ENCODE measurements around the gene RAB5B.
A peak's percentile ranks its signal among the peaks of the same experiment; 100 is the strongest.
"Not testable (repeated sequence)": the region's sequence is repeated elsewhere in the genome, so short reads cannot be mapped to it uniquely, and the experiment has no call there.

Gene RAB5B

DNA sequence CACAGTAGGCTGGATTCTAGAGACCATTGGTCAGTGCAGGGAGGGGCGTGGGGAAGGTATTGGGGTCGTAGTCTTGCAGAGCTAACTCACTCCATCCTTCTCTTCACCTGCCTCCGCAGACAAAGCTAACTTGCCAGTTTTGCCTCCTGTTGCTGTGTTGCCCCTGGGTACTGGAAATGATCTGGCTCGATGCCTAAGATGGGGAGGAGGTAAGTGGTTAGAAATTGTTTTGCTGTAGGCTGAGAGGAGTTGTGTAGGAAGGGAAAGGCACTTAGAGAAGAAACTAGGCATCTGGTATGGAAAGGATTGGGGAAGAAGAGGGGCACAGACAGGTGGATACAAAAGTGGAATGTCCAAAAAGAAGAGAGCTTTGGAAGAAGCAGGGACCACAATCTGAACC is 31.8 kb upstream of the RAB5B start:
- DNase-seq, result no peak

DNA sequence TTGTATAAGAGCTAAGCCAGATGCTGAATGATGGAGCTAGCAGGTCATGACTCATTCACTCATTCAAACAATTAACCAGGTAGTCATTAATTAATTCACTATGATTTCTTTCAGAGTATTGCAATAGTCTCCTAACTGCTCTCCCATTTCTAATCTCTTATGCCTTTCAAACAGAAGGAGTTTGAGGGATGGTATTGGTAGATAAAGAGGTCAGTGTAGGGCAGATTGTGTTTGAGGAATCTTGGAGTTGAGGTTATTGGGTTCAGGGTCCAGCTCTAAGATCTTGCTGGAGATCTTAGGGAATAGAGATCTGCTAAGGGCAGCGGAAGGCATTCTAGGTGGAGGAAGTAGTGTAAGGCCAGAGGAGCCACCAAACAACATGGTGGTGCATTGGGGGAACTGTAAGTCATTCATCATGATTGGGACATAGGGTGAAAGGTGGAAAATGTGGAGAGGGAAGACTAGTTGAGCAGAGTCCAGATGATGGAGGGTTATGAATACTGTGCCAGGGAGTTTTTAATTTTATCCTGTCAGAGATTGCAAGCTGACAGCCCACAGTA is 31.2 kb upstream of the RAB5B start:
- DNase-seq, result no peak

DNA sequence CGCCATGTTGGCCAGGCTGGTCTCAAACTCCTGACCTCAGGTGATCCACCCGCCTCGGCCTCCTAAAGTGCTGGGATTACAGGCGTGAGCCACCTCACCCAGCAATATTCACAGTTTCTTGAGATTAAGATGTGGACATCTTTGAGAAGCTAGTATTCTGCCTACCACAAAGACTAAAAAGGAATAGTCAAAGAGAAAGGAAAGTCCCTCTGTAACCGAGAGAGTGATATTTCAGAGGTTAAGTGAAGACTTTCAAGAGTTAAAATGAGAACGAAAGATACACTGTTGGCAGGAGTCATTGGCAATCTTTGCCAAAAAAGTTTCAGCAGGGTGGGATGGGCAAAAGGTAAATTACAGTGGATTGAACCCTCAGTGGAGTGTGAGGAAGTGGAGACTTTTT is 27.3 kb upstream of the RAB5B start:
- no peak for DNase-seq

DNA sequence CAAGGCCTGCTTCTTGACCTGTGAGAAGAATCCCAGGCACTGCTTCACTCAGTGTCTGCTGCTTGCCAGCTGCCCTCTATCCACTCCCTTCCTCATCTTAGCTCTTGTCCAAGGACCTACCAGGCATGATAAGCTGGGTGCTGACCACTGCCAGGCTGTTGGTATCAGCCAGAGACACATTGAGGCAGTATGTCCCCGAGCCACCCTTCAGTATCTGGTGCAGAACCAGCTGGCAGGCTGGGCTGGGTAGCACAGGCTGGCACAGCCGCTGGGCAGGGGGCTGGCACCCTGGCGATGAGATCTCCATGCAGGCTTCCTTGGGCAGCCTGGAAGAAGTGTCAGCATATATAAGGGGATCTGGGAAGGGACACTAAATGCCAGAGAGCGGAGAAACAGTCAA is 18.5 kb upstream of the RAB5B start:
- DNase-seq, result no peak

DNA sequence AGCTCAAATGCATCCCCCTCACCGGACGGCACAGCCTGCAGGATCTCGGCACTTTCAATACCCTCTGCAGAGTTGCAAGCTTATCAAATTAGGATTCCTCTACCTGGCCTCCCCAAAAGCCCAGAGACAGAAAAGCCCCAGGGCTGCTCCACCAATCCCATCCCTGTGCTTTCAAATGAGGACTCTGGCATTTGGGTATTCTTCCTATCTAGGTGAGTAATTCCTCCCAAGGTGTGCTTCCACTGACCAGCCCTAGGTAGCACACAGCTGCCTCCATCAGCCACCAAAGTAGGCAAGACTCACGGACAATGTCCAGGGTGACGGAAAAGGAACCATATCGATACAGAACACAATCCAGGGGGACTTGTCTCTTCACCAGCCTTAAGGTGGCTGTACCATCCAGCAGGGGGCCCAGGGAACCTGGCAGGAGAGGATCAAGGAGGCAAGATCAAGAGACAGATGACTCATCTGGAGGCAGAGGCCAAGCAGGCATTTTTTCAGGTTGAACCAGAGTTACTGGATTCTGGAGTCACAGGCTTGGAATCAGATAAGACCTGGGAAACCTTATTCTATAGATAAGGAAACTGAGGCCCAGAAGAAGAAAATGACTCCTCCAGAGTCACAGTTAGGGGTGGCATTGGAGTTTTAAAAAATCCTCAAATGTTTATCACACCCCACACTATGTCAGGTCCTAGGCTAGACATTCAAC is 17.9 kb upstream of the RAB5B start:
- DNase-seq, result peak; percentile 97

DNA sequence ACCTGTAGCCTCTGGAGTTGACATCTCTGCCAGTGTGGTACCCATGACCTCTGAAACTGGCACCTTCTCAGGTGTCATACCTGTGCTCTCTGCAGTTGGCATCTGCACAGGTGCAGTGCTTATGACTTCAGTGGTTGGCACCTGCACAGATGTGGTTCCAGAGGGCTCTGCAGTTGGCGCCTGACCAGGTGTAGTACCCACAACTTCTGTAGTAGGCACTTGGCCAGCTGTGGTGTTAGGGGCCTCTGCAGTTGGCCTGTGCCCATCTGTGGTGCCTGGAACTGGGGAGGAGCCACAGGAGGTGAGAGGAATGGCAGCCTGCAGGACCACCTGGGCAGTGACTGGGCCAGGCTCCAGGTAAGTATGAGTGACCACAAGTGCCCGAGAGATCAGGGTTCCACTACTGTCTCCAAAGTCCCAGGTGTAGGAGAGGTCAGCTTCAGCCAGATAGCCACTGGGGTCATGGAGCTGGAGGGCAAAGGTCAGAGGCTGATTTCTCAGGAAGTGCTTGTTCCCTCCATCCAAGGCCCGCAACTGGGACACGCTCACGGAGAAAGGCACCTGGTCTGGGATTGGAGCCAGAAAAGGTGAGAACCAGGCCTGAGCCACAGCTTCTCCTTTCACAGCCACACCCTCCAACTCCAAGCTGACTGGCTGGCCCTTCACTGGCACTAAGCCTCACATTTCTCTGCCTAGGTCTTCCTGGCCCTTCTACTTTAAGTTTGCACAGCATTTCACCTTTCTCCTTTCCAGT is 16.6 kb upstream of the RAB5B start:
- DNase-seq, result no peak

DNA sequence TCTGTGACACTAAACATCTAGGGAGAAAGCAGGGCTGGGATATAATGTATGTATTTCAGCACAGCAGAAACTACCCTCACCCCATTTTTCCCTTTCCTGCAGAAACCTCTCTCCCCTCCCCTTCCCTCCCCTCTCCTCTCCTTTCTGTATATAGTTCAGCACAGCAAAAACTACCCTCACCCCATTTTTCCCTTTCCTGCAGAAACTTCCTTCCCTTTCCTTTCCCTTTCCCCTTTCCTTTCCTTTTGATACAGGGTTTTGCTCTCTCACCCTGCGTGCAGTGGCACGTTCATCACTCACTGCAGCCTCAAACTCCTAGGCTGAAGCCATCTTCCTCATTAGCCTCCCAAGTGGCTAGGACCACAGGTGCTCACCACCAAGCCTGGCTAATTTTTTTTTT is 10.1 kb upstream of the RAB5B start:
- no peak for DNase-seq

DNA sequence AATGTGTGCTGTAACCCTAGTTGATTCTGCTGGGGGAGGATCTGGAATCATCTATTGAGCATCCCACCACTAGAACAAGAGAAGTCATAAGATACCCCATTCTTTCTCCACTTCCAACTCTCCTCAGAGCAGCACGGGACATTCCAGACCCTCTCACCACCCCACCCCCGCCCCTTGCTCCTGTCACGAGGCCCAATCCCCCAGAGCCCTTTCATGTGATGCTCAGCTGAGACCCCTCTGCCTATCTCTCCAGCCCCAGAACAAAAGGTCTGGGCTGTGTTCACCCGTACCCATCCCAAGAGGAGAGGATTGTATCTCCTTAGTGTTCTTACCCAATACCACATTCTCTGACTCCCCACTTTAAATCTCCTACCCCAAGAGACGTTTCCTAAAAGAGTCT is 8.6 kb upstream of the RAB5B start:
- no peak for DNase-seq

DNA sequence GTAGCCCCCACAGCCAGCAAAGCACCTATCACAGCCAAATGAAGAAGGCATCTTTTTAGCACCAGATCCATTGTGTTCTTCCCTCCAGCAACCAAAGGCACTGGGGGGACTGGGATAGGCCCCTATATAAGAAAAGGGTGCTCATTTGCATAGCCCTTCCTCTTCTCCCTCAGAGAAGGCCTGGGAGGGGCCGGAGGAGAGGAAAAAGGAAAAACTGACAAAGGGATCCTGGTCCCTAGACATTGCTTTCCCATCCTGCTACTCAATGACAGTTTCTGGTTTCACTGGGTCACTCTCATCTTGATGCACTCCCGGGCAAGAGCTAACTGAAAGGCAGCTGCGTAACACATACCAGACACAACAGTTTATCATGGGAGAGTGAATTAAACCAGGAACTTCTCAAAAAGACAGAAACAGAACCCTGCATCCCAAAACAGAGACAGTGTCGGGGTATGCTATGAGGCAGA is 7.9 kb upstream of the RAB5B start, which contains the start of gene PMEL:
Gene PMEL (minus strand): TSS at position 102 of the 467 bp plus-strand sequence. CDS start 31 bp downstream, at position 71.
- peak; percentile 69 for DNase-seq

DNA sequence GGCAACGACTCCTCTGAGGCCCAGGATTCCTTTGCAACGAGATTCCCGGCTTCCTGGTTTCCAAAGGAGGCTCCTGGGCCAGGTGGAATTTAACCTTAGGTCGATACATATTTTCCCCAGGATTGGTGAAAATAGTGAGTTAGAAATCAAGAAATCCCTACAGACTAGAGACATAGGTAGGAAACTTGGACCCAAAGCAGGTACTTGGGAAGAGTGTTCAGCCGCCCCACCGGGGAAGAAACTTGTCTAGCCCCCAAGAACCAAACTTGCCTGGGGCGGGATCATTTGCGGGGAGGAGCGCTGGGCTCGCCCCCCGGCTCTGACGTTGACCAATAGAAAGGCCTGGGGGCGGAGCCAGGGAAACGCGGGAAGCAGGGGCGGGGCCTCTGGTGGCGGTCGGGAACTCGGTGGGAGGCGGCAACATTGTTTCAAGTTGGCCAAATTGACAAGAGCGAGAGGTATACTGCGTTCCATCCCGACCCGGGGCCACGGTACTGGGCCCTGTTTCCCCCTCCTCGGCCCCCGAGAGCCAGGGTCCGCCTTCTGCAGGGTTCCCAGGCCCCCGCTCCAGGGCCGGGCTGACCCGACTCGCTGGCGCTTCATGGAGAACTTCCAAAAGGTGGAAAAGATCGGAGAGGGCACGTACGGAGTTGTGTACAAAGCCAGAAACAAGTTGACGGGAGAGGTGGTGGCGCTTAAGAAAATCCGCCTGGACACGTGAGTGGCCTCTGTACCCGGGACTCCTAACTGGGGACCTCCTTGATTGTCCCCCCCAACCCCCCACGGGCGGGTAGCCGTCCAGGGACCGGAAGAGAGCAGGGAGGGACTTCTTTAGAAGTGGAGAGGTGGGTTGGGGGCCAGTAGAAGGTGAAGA is 7.2 kb upstream of the RAB5B start, which contains the start of gene CDK2:
Gene CDK2 (plus strand): TSS at position 423 of the 874 bp plus-strand sequence. CDS start 179 bp downstream, at position 602.
- peak; percentile 98 for DNase-seq

DNA sequence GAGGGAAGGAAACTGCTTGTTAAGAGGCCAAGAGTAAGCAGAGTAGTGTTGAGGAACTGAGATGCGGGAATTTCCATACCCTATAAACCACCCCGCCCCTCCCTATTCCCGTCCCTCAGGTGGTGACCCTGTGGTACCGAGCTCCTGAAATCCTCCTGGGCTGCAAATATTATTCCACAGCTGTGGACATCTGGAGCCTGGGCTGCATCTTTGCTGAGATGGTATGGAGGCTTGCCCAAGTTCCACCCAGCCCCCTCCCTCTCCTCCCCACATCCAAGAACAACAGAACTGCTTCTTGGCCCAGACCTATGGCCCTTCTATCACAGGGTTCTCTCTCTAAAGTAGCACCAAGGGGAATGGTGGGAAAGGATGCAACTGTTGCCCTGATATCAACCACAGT is 4.5 kb upstream of the RAB5B start:
- DNase-seq, result no peak

DNA sequence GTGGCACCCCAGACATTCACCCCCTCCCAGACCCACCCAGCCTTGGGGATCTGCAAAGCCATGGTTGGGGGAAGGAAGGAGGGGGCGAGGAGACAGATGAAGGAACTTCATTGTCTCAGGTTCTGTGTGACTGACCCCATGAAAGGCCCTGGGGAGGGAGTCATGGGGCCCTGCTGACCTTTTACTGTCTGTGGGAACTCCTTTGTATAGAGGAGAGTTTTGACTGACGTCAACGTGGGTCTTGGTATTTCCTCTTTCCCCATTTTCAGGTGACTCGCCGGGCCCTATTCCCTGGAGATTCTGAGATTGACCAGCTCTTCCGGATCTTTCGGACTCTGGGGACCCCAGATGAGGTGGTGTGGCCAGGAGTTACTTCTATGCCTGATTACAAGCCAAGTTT is 3.1 kb upstream of the RAB5B start:
- no peak for DNase-seq

DNA sequence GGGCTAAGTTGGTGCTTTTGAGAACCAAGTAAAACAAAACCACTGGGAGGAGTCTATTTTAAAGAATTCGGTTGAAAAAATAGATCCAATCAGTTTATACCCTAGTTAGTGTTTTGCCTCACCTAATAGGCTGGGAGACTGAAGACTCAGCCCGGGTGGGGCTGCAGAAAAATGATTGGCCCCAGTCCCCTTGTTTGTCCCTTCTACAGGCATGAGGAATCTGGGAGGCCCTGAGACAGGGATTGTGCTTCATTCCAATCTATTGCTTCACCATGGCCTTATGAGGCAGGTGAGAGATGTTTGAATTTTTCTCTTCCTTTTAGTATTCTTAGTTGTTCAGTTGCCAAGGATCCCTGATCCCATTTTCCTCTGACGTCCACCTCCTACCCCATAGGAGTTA is 1.8 kb upstream of the RAB5B start:
- DNase-seq, result peak; percentile 84

DNA sequence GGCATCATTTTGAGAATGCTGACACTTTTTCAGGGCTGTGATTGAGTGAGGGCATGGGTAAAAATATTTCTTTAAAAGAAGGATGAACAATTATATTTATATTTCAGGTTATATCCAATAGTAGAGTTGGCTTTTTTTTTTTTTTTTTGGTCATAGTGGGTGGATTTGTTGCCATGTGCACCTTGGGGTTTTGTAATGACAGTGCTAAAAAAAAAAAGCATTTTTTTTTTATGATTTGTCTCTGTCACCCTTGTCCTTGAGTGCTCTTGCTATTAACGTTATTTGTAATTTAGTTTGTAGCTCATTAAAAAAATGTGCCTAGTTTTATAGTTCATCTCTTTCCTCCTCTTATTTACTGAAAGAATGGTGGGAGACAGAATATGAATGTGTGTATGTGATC is 1.4 kb upstream of the RAB5B start:
- no peak for DNase-seq

DNA sequence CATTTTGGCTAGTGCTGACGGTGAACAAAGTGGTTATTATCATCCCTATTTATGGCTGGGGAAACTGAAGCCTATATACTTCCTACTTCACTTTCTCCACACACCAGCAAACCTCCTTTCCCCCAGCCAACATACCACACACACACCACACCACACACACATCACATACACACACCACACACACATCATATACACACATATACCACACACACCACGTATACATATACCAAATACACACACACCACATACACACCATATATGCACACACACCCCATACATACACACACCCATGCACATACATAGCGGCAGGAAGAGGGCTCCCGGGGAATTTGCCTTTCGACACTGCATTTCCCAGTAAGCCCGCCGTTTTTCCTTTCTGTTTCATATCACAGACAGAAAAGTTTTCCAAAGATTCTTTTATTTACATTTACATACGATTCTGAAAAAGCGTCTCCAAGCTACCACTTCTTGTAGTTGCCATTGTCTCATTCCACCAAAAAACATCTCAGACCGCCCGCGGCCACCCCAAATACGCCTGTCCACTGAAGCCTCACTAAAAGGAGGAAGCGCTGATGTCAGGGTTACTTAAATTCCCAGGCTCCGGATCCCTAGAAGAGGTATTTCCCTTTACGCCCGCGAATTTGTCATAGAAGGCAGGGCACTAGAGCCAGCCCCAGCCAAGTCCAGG is 823 bp upstream of the RAB5B start:
- DNase-seq, result peak; percentile 69

DNA sequence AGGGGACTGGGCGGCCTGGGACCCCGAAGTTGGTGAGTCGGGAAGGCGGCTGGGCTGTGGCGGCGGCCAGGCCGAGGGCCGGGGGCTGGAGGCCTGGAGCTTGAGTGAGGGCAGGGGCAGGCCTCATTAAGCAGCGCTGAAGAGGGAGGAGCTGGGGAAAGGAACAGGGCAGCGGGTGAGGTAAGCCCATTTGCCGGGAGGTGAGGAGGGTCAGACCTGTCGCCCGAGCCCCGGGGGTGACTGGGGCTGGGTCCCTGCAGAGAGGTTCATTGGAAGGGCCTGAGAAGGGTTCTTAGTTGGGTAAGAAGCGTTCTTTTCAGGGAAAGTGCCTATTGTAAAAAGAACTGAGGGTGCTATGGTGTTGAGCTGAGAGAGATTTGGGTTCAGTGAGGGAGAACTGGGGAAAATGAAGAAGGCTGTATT is 441 bp downstream of the RAB5B start:
- DNase-seq, result peak; percentile 89

DNA sequence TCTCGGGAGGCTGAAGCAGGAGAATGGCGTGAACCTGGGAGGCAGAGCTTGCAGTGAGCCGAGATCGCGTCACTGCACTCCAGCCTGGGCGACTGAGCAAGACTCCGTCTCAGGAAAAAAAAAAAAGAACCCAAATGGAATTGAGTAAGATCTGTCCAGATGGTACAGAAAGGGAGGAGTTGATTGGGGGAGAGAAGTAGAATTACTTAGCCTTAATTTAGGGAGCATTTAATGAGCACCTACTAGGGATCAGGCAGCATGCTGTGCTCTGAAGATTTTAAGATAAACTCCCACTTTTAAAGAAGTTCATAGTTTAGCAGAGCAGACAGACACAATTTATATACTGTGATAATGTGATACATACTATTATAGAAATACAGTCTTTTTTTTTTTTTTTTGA is 4.5 kb downstream of the RAB5B start:
- no peak for DNase-seq

DNA sequence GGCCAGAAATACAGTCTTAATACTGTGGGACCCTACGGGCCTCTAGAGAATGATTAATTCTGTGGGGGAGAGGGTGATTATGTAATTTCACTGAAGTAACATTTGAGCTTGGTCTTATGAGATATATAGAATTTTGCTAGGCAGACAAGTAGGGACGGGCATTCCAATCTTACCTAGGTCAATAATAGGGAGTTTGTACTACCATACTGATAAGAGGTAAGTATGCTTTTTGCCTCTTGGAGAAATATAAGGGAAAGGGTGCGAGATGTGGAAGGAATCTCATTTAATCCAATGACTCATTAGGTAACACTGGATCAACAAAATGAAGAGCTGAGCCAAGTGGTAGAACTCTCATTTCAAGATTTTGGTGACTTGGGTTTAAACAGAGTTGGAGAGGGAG is 5.2 kb downstream of the RAB5B start:
- DNase-seq, result no peak

DNA sequence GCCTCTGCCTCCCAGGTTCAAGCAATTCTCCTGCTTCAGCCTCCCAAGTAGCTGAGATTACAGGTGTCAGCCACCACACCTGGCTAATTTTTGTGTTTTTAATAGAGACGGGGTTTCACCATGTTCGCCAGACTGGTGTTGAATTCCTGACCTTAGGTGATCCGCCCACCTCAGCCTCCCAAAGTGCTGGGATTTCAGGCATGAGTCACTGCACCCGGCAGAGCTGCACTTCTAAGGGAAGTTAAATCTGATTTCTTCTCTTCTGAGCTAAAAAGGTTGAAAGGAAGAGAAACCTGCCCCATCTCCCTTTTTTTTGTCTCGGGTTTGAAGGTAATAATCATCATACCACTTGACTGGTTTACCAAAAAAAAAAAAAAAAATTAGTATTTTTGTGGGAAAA is 8.0 kb downstream of the RAB5B start:
- DNase-seq, result not testable (repeated sequence)

DNA sequence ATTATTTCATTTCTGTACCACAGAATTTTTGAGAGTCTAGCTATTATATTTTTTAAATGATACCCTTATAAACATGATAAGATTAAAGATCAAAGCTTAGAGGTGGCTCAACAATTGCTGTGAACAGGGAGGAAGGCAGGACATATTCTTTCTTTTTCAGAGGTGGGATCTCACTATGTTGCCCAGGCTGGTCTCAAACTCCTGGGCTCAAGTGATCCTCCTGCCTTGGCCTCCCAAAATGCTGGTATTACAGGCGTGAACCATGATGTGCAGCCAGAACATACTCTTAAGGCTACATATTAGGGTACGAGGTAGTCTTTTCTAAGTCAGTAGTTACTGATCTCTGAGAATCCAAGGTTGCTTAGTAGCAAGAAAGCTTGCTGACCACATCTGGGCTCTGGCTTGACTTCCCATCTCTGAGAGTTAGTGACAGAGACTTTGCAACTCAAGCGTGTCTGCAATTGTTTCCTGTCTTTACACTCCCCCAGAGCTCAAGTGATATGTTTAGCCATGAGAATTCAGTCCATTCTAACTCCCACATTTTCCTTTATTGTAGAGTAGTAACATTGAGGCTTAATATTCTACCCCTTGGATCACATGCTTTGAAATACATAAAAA is 8.6 kb downstream of the RAB5B start:
- DNase-seq, result no peak

DNA sequence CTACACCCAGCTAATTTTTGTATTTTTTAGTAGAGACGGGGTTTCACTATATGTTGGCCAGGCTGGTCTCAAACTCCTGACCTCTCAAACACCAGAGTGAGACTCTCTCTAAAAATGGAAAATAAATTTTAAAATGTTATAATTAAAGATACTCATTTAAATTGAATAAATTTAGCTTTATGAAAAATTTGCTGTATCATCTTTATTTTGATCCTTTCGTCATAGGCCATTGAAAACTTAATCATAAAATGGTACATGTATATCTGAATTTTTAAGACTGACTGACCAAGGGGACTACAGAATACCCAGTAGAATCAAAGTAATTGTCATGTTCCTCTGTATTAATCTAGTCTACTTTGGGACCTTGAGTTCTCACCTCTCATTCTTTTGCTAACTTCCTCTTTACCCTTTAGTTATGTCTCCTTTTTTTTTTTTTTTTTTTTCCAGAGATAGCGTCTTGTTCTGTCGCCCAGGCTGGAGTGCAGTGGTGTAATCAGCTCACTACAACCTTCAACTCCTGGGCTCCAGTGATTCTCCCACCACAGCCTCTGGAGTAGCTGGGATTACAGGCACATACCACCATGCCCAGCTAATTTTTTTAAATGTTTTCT is 9.5 kb downstream of the RAB5B start:
- no peak for DNase-seq
